LNCAP (cell line): ENCODE data around the gene PMM1.

ENCODE experiments used
- TF ChIP-seq, protein P1 (sequence below): fragments of 450-650 bp; IDR thresholded peaks from 2 replicates; pipeline ENCODE4 v1.5.1; 2017; ENCODE audit warnings: mild to moderate bottlenecking

Gene PMM1

DNA sequence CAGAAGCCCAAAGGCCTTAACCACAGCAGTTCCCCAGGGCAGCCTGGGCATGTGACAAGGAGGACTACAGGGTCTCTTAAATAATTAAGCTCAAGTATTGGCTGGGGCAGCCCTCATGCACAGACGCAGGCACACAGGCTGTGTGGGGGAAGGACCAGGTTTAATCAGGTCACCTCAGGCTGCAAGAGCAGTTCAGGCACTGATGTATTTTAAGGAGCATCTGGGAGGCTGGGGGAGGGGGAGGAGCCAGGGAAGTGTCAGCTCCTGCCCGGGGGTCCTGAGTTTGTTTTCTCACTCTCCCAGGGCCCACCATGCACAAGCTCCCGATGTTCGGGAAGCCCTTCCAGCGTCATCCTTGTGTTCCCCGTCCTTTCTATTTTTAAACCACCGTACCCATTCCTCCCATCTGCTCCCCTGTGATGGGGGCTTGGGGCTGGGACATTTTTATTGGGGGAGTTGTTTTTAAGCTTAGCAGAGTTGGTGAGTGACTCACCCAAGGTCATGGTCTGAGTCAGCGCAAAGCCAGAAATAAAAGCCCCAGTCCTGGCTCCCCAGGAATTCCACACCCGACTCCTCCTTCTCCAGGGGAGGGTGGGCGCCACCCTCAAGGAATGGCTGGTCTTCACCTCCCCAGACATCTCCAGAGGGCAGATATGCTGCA is 26.5 kb downstream of the PMM1 start:
- TF ChIP-seq, protein P1, sequence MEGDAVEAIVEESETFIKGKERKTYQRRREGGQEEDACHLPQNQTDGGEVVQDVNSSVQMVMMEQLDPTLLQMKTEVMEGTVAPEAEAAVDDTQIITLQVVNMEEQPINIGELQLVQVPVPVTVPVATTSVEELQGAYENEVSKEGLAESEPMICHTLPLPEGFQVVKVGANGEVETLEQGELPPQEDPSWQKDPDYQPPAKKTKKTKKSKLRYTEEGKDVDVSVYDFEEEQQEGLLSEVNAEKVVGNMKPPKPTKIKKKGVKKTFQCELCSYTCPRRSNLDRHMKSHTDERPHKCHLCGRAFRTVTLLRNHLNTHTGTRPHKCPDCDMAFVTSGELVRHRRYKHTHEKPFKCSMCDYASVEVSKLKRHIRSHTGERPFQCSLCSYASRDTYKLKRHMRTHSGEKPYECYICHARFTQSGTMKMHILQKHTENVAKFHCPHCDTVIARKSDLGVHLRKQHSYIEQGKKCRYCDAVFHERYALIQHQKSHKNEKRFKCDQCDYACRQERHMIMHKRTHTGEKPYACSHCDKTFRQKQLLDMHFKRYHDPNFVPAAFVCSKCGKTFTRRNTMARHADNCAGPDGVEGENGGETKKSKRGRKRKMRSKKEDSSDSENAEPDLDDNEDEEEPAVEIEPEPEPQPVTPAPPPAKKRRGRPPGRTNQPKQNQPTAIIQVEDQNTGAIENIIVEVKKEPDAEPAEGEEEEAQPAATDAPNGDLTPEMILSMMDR, result no peak

DNA sequence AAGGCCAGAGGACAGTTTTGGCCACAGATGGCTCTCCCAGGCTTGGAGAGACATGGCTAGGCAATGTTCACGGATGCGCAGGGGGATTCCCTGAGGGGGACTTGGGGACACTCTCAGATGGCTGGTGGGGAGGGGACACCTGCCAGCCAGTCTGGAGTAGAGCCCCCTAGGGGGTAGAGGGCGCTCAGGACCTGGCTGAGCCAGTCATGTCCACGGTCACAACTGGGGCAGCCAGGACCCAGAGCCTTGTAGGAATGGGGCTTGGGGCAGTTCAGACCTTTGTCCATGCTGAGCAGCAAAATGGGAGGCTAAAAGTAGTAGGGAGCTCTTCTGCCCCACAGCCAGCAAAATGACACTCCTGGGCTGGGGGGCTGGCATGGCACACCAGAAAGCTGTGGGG is 27.2 kb downstream of the PMM1 start:
- TF ChIP-seq, protein P1, result no peak

DNA sequence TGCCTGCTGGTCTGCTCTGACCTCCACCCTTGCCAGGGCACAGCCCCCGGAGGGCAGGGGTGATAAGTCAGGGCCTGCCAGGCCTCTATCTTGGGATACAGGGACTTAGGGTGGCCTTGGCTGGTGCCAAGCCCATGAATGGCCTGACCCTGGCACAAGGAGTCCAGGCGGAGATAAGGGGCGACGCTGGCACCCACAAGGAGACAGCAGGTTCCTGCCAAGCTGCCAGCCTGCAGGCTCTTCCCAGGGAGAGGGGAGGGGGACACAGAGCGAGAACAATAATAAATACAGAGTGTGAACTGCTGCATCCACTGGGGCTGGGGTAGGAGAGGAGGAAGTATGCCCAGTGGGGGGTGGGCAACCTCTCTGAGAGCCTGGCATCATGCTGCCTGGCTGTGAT is 27.9 kb downstream of the PMM1 start:
- TF ChIP-seq, protein P1, result no peak

DNA sequence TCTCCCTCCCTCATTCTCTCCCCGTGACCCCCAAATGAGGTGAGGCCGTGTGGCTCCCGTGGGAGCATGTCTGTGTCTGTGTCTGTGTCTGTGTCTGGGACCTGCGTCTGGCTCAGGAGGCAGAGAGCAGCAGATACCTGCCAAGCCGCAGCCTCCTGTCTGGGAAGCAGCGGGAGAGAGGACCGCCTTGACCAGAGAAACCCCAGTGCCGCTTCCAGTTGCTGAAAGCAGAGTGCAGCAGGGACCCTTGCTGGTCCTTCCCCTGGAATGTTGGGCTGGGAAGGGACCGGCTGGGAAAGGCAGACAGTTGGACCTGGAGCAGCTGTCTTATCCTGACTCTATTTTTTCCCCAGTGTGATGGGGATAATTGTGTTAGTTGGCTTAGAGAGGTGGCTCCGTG is 28.3 kb downstream of the PMM1 start:
- TF ChIP-seq, protein P1, result no peak

DNA sequence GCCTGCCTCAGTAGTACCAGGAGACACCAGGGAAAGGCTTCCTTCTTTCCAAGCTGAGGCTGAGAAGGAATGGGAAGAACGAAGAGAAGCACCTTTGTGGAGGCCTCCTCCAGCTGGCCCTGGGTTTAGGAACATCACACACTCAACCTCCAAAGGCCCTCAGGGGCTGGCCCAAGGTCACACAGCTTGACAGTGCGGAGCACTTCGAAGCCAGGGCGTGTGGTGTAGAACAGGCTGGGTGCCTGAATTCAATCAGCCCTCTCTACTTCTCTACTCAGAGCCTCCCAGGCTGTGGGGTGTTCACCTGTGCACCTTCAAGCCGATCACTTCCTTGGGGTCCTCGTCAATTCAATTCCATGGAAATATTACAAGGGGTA is 29.6 kb downstream of the PMM1 start:
- TF ChIP-seq, protein P1, result no peak

DNA sequence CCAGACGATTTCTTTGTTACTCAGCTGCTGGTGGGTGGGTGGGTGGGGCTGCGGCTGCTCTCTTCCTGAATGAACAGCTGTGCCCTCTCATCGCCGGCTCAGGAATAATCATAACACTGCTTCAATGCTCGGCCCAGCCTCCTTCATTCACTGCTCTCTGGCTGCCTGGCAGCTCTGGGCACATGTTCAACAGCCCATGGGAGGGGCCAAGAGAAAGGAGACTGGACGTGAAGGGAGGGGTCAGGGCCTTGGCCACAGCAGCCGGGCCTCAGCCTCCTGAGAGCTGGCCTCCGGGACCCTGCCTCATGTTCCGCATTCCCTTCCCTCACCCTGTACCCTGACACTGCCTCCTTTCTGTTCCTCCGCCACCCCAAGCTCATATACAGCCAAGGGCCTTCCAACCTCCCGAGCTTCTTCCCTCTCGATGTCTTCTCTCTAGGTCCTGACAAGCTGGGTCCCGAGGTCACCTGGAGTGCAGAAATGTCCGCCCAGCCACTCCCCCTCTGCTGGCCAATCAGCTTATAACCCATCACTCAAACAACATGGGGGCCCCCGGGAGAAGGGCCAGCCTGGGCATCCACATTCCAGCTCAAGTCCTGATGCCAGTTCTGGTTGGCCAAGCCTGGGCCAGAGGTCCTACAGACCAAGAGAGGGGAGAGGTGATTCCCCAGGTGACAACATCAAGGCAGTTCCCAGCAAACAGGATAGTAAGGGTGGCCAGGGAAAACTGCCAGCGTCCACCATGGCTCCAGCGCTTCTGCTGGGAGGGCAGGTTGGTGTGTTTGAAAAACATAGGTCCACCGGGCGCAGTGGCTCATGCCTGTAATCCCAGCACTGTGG is 32.0 kb downstream of the PMM1 start:
- TF ChIP-seq, protein P1, result no peak

DNA sequence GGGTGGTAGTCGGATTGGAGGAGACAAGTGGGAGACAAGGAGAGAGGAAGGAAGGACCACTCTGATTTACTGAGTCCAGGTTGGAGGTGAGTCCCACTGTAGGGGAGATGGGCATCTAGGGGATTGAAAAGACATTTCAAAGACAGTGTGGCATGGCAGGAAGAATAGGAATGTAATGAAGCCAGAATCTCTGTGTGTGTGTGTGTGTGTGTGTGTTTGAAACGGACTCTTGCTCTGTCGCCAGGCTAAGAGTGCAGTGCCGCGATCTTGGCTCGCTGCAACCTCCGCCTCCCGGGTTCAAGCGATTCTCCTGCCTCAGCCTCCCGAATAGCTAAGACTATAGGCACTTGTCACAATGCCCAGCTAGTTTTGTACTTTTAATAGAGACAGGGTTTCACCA is 33.1 kb downstream of the PMM1 start:
- TF ChIP-seq, protein P1, result no peak
